GM12878 (cell line): ENCODE measurements around the gene ANKIB1. TPM values are rescaled to one million over a fixed set of nuclear protein-coding genes. Genes with fewer than 3 reads are reported as not detected.

Experiments
- ATAC-seq: fragments of 200-7000 bp; cut with Tn5 transposase; 3 replicates; pipeline ENCODE4 v1.9.1; 2020; ENCODE audit warnings: mild to moderate bottlenecking, moderate library complexity
- BruUV-seq: library from RNA; stranded (reverse); fragments of 400-500 nt; replicated peaks from 2 replicates; lab custom pipeline; 2021; lab: Mats Ljungman, UMichigan
- CTCF ChIA-PET: fragments of 300-600 bp; sonication (Branson Sonifier 250); formaldehyde crosslinking; extraction: SDS; loops from one replicate; lab custom pipeline; 2021; ENCODE audit warnings: inconsistent platforms; lab: Yijun Ruan, JAX
- POLR2A ChIA-PET: fragments of 350-600 bp; formaldehyde crosslinking; extraction: SDS; loops from one replicate; lab custom pipeline; 2021; ENCODE audit warnings: inconsistent platforms; lab: Charles Lee
- RAD21 ChIA-PET: fragments of 300-600 bp; sonication (Branson Sonifier 250); formaldehyde crosslinking; loops from one replicate; lab custom pipeline; 2023; ENCODE audit warnings: antibody characterized with exemption; ENCODE audit not compliant: unreplicated experiment; lab: Charles Lee
- SMC1A ChIA-PET: fragments of 300-600 bp; sonication (Branson Sonifier 250); formaldehyde crosslinking; loops from one replicate; lab custom pipeline; 2023; ENCODE audit not compliant: unreplicated experiment, uncharacterized antibody; lab: Charles Lee
- DNase-seq: peaks from one replicate; pipeline ENCODE4 v3.0.0-alpha.2; 2011; ENCODE audit warnings: low read depth, low spot score
- FAIRE-seq: peaks from 3 replicates; lab custom pipeline; 2011; peaks lifted over from hg19 to GRCh38; lab: Jason Lieb, UNC
- H2AFZ ChIP-seq: 2 replicates; pipeline ENCODE4 v1.6.0; 2011; ENCODE audit warnings: low read depth, low read length, control low read depth; ENCODE audit not compliant: control insufficient read depth
- H3K27ac ChIP-seq: 2 replicates; pipeline ENCODE4 v1.5.1; 2011; ENCODE audit warnings: control low read depth; ENCODE audit not compliant: control insufficient read depth, insufficient read depth
- H3K27me3 ChIP-seq, 2 experiments: replicated peaks in 1 of 2; 2 replicates each; pipeline versions ENCODE4 v1.6.0 to v1.6.1; 2011; ENCODE audit warnings: low read length in 1 of 2; ENCODE audit not compliant: control insufficient read depth in 2 of 2, insufficient read depth in 2 of 2
- H3K36me3 ChIP-seq, 2 experiments: 2 replicates each; pipeline ENCODE4 v1.5.1; 2011; ENCODE audit warnings: low read length in 1 of 2; ENCODE audit not compliant: control insufficient read depth in 2 of 2, insufficient read depth in 2 of 2
- H3K4me1 ChIP-seq: 2 replicates; pipeline ENCODE4 v1.6.1; 2011; ENCODE audit warnings: mild to moderate bottlenecking, low read length, moderate library complexity, mixed read lengths; ENCODE audit not compliant: control insufficient read depth, insufficient read depth
- H3K4me2 ChIP-seq: 2 replicates; pipeline ENCODE4 v1.6.0; 2011; ENCODE audit warnings: control low read depth; ENCODE audit not compliant: control insufficient read depth, insufficient read depth
- H3K4me3 ChIP-seq: fragments of 200-600 bp; sonication (generic); 2 replicates; pipeline ENCODE4 v1.5.1; 2016
- H3K79me2 ChIP-seq: 2 replicates; pipeline ENCODE4 v1.6.0; 2011; ENCODE audit warnings: low read length; ENCODE audit not compliant: control insufficient read depth, insufficient read depth
- H3K9ac ChIP-seq: 2 replicates; pipeline ENCODE4 v1.8.0; 2011; ENCODE audit warnings: low read length, control low read depth, mixed read lengths; ENCODE audit not compliant: control insufficient read depth, insufficient read depth
- H3K9me3 ChIP-seq: replicated peaks from 3 replicates; pipeline ENCODE4 v1.5.1; 2011; ENCODE audit warnings: mild to moderate bottlenecking, low read length; ENCODE audit not compliant: control insufficient read depth, insufficient read depth
- H4K20me1 ChIP-seq: 2 replicates; pipeline ENCODE4 v1.6.0; 2011; ENCODE audit not compliant: control insufficient read depth, insufficient read depth
- ATF2 ChIP-seq: IDR thresholded peaks from 2 replicates; pipeline ENCODE4 v1.6.1; 2012; ENCODE audit warnings: low read length, inconsistent platforms
- CBX3 ChIP-seq: fragments of 200-600 bp; sonication (generic); IDR thresholded peaks from 2 replicates; pipeline ENCODE4 v1.6.1; 2016; ENCODE audit warnings: low read depth, borderline replicate concordance
- EZH2 ChIP-seq: IDR thresholded peaks from 2 replicates; pipeline ENCODE4 v1.6.1; 2012; ENCODE audit warnings: low read depth, mild to moderate bottlenecking, control low read depth, inconsistent platforms, low read length, borderline replicate concordance; ENCODE audit not compliant: control insufficient read depth
- MTA3 ChIP-seq: IDR thresholded peaks from 2 replicates; pipeline ENCODE4 v1.6.1; 2012; ENCODE audit warnings: low read length, inconsistent platforms, borderline replicate concordance
- ZNF384 ChIP-seq: IDR thresholded peaks from 2 replicates; pipeline ENCODE4 v1.6.1; 2012; ENCODE audit warnings: low read depth, mild to moderate bottlenecking, low read length, improper control_type of control experiment, borderline replicate concordance
- ZZZ3 ChIP-seq: IDR thresholded peaks from 2 replicates; pipeline ENCODE4 v1.6.1; 2011; ENCODE audit warnings: low read depth; ENCODE audit not compliant: control insufficient read depth, insufficient read length
- WGBS: methylation state at CpG from one replicate; pipeline ENCODE4 v1.1.6; 2016; ENCODE audit warnings: low lambda C conversion rate; ENCODE audit not compliant: insufficient replicate concordance, insufficient coverage; ENCODE audit errors: missing lambda C conversion rate; 5-methylcytosine and 5-hydroxymethylcytosine counted together
- in situ Hi-C: fragments of 300-500 bp; cut with MboI; formaldehyde crosslinking; loops from 9 replicates; pipeline ENCODE4 v1.14.3; 2018; ENCODE audit warnings: mixed read lengths
- intact Hi-C: fragments of 100-400 bp; cut with micrococcal nuclease; formaldehyde crosslinking; loops from one replicate; pipeline ENCODE4 v1.14.2; 2022; ENCODE audit not compliant: unreplicated experiment
- polyA plus RNA-seq, 11 experiments: library from polyadenylated mRNA; depleted of rRNA in 4 of 11; unstranded in 6 of 11; stranded (reverse) in 5 of 11; fragments of >200 nt; fragmentation: Nextera tagmentation in 4 of 11; fragmentation: Illumina TruSeq in 1 of 11; extraction: Ambion mirVana in 4 of 11; extraction: Trizol in 1 of 11; gene quantifications; 1 replicate in 1 of 11; 2 replicates in 10 of 11; pipeline versions ENCODE4 v1.2.1 to v1.2.3, GENCODE V29; 2011 to 2016; ENCODE audit warnings: inconsistent platforms in 2 of 11, missing spikeins in 2 of 11, low read depth in 1 of 11
- total RNA-seq, 4 experiments: library from RNA; depleted of rRNA in 3 of 4; stranded (reverse); fragments of >200 nt in 3 of 4; fragmentation: Illumina TruSeq in 1 of 4; extraction: Trizol in 1 of 4; gene quantifications; 2 replicates each; pipeline versions ENCODE4 v1.2.1 to v1.2.3, GENCODE V29; 2013 to 2021
- TF ChIP-seq, protein P1 (sequence below): fragments of 450-650 bp; IDR thresholded peaks from 2 replicates; pipeline ENCODE4 v1.6.1; 2016; ENCODE audit warnings: mild to moderate bottlenecking

Gene ANKIB1
- total and polyA plus RNA-seq, 10 of the 15 experiments (the other 5 are each of a cell fraction or from before 2014, with no cell fraction given), result 9.0 to 54.0 (median 21.9) TPM

GRCh38 chr7:92359801-92360200 is 114.0 kb downstream of the ANKIB1 start:
- ChIA-PET POLR2A (no interaction called here), CTCF (interaction anchor here (1.0 kb wide), 1 partner anchor 101 kb away, joined by 3 read pairs; no protein-coding TSS in a partner anchor), SMC1A (interaction anchor here (0.6 kb wide), 2 partner anchors 13 to 17 kb away, joined by 3 read pairs; no protein-coding TSS in a partner anchor), RAD21 (no interaction called here)
- no peak overlapping the region for H3K4me2 ChIP-seq
- no peak for FAIRE-seq
- BruUV-seq, result no TSS peak
- no peaks in the 10 kb centered on the region for H3K4me1 ChIP-seq
- no peak for TF ChIP-seq ATF2
- TF ChIP-seq MTA3, result no peak
- TF ChIP-seq, protein P1, sequence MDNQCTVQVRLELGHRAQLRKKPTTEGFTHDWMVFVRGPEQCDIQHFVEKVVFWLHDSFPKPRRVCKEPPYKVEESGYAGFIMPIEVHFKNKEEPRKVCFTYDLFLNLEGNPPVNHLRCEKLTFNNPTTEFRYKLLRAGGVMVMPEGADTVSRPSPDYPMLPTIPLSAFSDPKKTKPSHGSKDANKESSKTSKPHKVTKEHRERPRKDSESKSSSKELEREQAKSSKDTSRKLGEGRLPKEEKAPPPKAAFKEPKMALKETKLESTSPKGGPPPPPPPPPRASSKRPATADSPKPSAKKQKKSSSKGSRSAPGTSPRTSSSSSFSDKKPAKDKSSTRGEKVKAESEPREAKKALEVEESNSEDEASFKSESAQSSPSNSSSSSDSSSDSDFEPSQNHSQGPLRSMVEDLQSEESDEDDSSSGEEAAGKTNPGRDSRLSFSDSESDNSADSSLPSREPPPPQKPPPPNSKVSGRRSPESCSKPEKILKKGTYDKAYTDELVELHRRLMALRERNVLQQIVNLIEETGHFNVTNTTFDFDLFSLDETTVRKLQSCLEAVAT, result no peak
- no peak for TF ChIP-seq ZZZ3
- TF ChIP-seq ZNF384, result no peak
- no peak for TF ChIP-seq EZH2
- no peak for TF ChIP-seq CBX3
- no peak overlapping the region for H3K27ac ChIP-seq
- no peak for DNase-seq
- no peaks in the 10 kb centered on the region for H3K27me3 ChIP-seq
- no peak overlapping the region for H2AFZ ChIP-seq
- intact Hi-C loops, result no loop called here
- H3K9me3 ChIP-seq, result no peaks in the 10 kb centered on the region
- ATAC-seq, result no peak
- H3K4me3 ChIP-seq, result no peak overlapping the region
- in situ Hi-C loops, result no loop called here
- H3K9ac ChIP-seq, result no peak overlapping the region
- H3K79me2 ChIP-seq, result no peaks in the 10 kb centered on the region
- no peaks in the 10 kb centered on the region for H4K20me1 ChIP-seq
- 96% methylated on average over 3 of the region's 3 CpGs for WGBS
- H3K36me3 ChIP-seq, result peaks cover 0 to 9% of the 10 kb centered on the region in 2 experiments; a peak in 1 of 4 replicates
